Skeletal muscle tissue (tissue), 4 donors: ENCODE results near the gene EBI3. TPM values are rescaled to one million over a fixed set of nuclear protein-coding genes. Genes with fewer than 3 reads are reported as not detected.
"Not testable (repeated sequence)": the region's sequence is repeated elsewhere in the genome, so short reads cannot be mapped to it uniquely, and the experiment has no call there.

Source experiments
- H3K27ac ChIP-seq: one replicate; pipeline ENCODE4 v1.7.0; 2013; ENCODE audit warnings: mild to moderate bottlenecking, low read depth, low read length, inconsistent platforms
- H3K27me3 ChIP-seq, 3 donors: one replicate each; pipeline ENCODE4 v1.7.0; 2013; ENCODE audit warnings: low read length in 3 of 3; ENCODE audit not compliant: control insufficient read depth in 3 of 3, insufficient read depth in 3 of 3
- H3K36me3 ChIP-seq, 3 donors: one replicate each; pipeline ENCODE4 v1.7.0; 2013; ENCODE audit warnings: low read length in 3 of 3; ENCODE audit not compliant: control insufficient read depth in 3 of 3, insufficient read depth in 3 of 3
- H3K4me1 ChIP-seq, 3 donors: one replicate each; pipeline ENCODE4 v1.7.0; 2013; ENCODE audit warnings: low read length in 3 of 3, mild to moderate bottlenecking in 3 of 3; ENCODE audit not compliant: control insufficient read depth in 3 of 3, insufficient read depth in 3 of 3
- H3K4me3 ChIP-seq, 3 donors: one replicate each; pipeline ENCODE4 v1.7.0; 2013; ENCODE audit warnings: low read length in 3 of 3
- H3K9ac ChIP-seq, 3 donors: one replicate each; pipeline ENCODE4 v1.7.0; 2013; ENCODE audit warnings: low read length in 3 of 3, mild to moderate bottlenecking in 3 of 3, moderate library complexity in 2 of 3, low read depth in 1 of 3
- H3K9me3 ChIP-seq, 3 donors: one replicate each; pipeline ENCODE4 v1.7.0; 2013; ENCODE audit warnings: low read length in 3 of 3; ENCODE audit not compliant: control insufficient read depth in 3 of 3
- total RNA-seq: library from RNA; depleted of rRNA; stranded (reverse); fragments of >200 nt; gene quantifications from one replicate; pipeline ENCODE4 v1.2.3, GENCODE V29; 2014
- donor health status: Osteomylitis.

EBI3 gene
- total RNA-seq, 1 donor from 2014 or later = not detected

DNA sequence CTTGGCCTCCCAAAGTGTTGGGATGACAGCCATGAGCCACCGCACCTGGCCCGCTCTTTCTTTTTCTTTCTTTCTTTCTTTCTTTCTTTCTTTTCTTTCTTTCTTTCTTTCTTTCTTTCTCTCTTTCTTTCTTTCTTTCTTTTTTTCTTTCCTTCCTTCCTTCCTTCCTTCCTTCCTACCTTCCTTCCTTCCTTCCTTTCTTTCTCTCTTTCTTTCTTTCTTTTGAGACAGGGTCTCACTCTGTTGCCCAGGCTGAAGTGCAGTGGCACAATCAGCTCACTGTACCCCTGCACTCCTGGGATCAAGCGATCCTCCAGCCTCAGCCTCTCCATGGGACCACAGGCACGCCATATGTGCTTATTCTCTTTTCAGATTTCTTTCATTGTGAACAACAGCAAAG is 56.8 kb downstream of the EBI3 start:
- peaks cover 7 to 30% (median 25%) of the 10 kb centered on the region in 3 donors for H3K27me3 ChIP-seq
- not testable (repeated sequence) for H3K9me3 ChIP-seq

More for the DNA sequence above, 56.8 kb downstream of the EBI3 start:
- not testable (repeated sequence) for H3K27ac ChIP-seq, H3K4me1 ChIP-seq, H3K9ac ChIP-seq, H3K36me3 ChIP-seq, H3K4me3 ChIP-seq

Other genes starting within 250 kb of the EBI3 start
- gene EEF2, start 244.1 kb upstream of the EBI3 start, total RNA-seq = 4,276 TPM
- 19.3 TPM for gene PIAS4, start 221.8 kb upstream of the EBI3 start, total RNA-seq
- 4.2 TPM for gene ZBTB7A, start 162.6 kb upstream of the EBI3 start, total RNA-seq
- 114 TPM for gene MAP2K2, start 105.4 kb upstream of the EBI3 start, total RNA-seq
- not detected for gene CREB3L3, start 75.9 kb upstream of the EBI3 start, total RNA-seq
- 9.9 TPM for gene SIRT6, start 47.0 kb upstream of the EBI3 start, total RNA-seq
- gene ANKRD24, start 46.8 kb upstream of the EBI3 start, total RNA-seq = not detected
- gene YJU2, start 17.6 kb downstream of the EBI3 start, total RNA-seq = 14.6 TPM
- 24.5 TPM for gene SHD, start 49.7 kb downstream of the EBI3 start, total RNA-seq
- 0.52 TPM for gene TMIGD2, start 72.9 kb downstream of the EBI3 start, total RNA-seq
- not detected for gene FSD1, start 75.1 kb downstream of the EBI3 start, total RNA-seq
- 5.2 TPM for gene STAP2, start 109.3 kb downstream of the EBI3 start, total RNA-seq
- 5.7 TPM for gene MPND, start 114.0 kb downstream of the EBI3 start, total RNA-seq
- 16.2 TPM for gene SH3GL1, start 171.0 kb downstream of the EBI3 start, total RNA-seq
- gene CHAF1A, start 173.1 kb downstream of the EBI3 start, total RNA-seq = 6.3 TPM
- gene UBXN6, start 228.3 kb downstream of the EBI3 start, total RNA-seq = 89.8 TPM
- 33.9 TPM for gene HDGFL2, start 242.8 kb downstream of the EBI3 start, total RNA-seq